Gastroesophageal sphincter (tissue), 4 donors: ENCODE data around the gene POLR1E. TPM values are rescaled to one million over a fixed set of nuclear protein-coding genes. Genes with fewer than 3 reads are reported as not detected.

Experiments
- ATAC-seq: fragments of 150-250 bp; one replicate; pipeline ENCODE4 v1.9.1; 2016; ENCODE audit warnings: mild to moderate bottlenecking, moderate library complexity
- H3K27ac ChIP-seq, 4 donors: fragments of 200-600 bp; sonication (generic) in 3 of 4; 1 replicate in 3 of 4; 2 replicates in 1 of 4; pipeline ENCODE4 v1.5.1; 2016 to 2019
- H3K27me3 ChIP-seq: fragments of 200-600 bp; sonication (generic); one replicate; pipeline ENCODE4 v1.5.1; 2019
- H3K36me3 ChIP-seq, 2 donors: fragments of 200-600 bp; sonication (generic); one replicate each; pipeline ENCODE4 v1.5.1; 2019; ENCODE audit warnings: control low read depth in 1 of 2
- H3K4me1 ChIP-seq, 3 donors: fragments of 200-600 bp; sonication (generic); 1 replicate in 2 of 3; 2 replicates in 1 of 3; pipeline ENCODE4 v1.5.1; 2016 to 2019; ENCODE audit warnings: control low read depth in 2 of 3
- H3K4me3 ChIP-seq, 2 donors: fragments of 200-600 bp; sonication (generic); one replicate each; pipeline ENCODE4 v1.5.1; 2019; ENCODE audit warnings: mild to moderate bottlenecking in 1 of 2, moderate library complexity in 1 of 2
- H3K9me3 ChIP-seq, 3 donors: fragments of 200-600 bp; sonication (generic); one replicate each; pipeline ENCODE4 v1.5.1; 2017 to 2019; ENCODE audit warnings: control low read depth in 2 of 3
- CTCF ChIP-seq, 4 experiments: fragments of 200-600 bp in 2 of 4; fragments of 450-650 bp in 2 of 4; sonication (generic) in 1 of 4; IDR thresholded peaks; one replicate each; pipeline ENCODE4 v1.5.1; 2017 to 2019; ENCODE audit warnings: antibody characterized with exemption in 4 of 4, mild to moderate bottlenecking in 2 of 4, moderate library complexity in 2 of 4
- EP300 ChIP-seq: sonication (generic); formaldehyde crosslinking; IDR thresholded peaks from one replicate; pipeline ENCODE4 v1.6.1; 2017; ENCODE audit warnings: antibody characterized with exemption, mild to moderate bottlenecking
- POLR2A ChIP-seq, 2 donors: fragments of 450-650 bp; IDR thresholded peaks; one replicate each; pipeline ENCODE4 v1.6.1; 2017; ENCODE audit warnings: antibody characterized with exemption in 2 of 2, mild to moderate bottlenecking in 2 of 2, moderate library complexity in 1 of 2
- POLR2AphosphoS5 ChIP-seq: sonication (generic); formaldehyde crosslinking; IDR thresholded peaks from one replicate; pipeline ENCODE4 v1.6.1; 2017; ENCODE audit warnings: antibody characterized with exemption
- WGBS, 2 donors: methylation state at CpG; one replicate each; pipeline ENCODE4 v1.1.5; 2018; ENCODE audit warnings: low coverage in 1 of 2; 5-methylcytosine and 5-hydroxymethylcytosine counted together
- total RNA-seq, 4 donors: library from RNA; depleted of rRNA; stranded (reverse); fragments of >200 nt; gene quantifications; one replicate each; pipeline ENCODE4 v1.1.0, GENCODE V29; 2016

POLR1E gene
- total RNA-seq, 4 donors from 2014 or later = 22.3 to 44.0 (median 25.4) TPM

GRCh38 chr9:37446401-37446800 is 39.3 kb upstream of the POLR1E start:
- no peak for TF ChIP-seq EP300
- no peak for TF ChIP-seq POLR2AphosphoS5
- TF ChIP-seq POLR2A (IDR thresholded peaks at IDR 0.05) = no peak
- TF ChIP-seq CTCF (IDR thresholded peaks at IDR 0.05) = no peak
- H3K4me3 ChIP-seq = no peak overlapping the region
- WGBS, 2 donors = 76 to 100% methylated on average over 1 to 3 of the region's 4 CpGs
- H3K4me1 ChIP-seq = peaks cover 0 to 55% (median 0%) of the 10 kb centered on the region in 3 donors
- no peaks in the 10 kb centered on the region for H3K9me3 ChIP-seq
- H3K27me3 ChIP-seq = no peaks in the 10 kb centered on the region
- ATAC-seq = no peak
- H3K36me3 ChIP-seq = peaks cover 0 to 17% of the 10 kb centered on the region in 2 donors
- H3K27ac ChIP-seq = no peak overlapping the region

GRCh38 chr9:37447111-37447510 is 38.6 kb upstream of the POLR1E start:
- ATAC-seq = no peak
- H3K36me3 ChIP-seq = peaks cover 0 to 10% of the 10 kb centered on the region in 2 donors
- no peak overlapping the region for H3K4me3 ChIP-seq
- peaks cover 0 to 58% (median 2%) of the 10 kb centered on the region in 3 donors for H3K4me1 ChIP-seq
- no peaks in the 10 kb centered on the region for H3K27me3 ChIP-seq
- H3K9me3 ChIP-seq = no peaks in the 10 kb centered on the region
- H3K27ac ChIP-seq = no peak overlapping the region
- TF ChIP-seq POLR2AphosphoS5 (no peak), EP300 (no peak), POLR2A (IDR thresholded peaks at IDR 0.05) (no peak), CTCF (IDR thresholded peaks at IDR 0.05) (no peak)

- Histone ChIP-seq H3K27me3 (no peaks in the 10 kb centered on the region), H3K4me1 (peaks cover 0 to 69% (median 5%) of the 10 kb centered on the region in 3 donors), H3K36me3 (peaks cover 0 to 6% of the 10 kb centered on the region in 2 donors), H3K27ac (no peak overlapping the region), H3K9me3 (no peaks in the 10 kb centered on the region), H3K4me3 (no peak overlapping the region)
- ATAC-seq = no peak
- WGBS, 2 donors = 66 to 83% methylated on average over 8 to 12 of the region's 12 CpGs
- TF ChIP-seq CTCF (IDR thresholded peaks at IDR 0.05) (no peak), EP300 (no peak), POLR2A (IDR thresholded peaks at IDR 0.05) (no peak), POLR2AphosphoS5 (no peak)
Observed at GRCh38 chr9:37449862-37450632, 35.7 kb upstream of the POLR1E start.

- H3K27me3 ChIP-seq = no peaks in the 10 kb centered on the region
- ATAC-seq = no peak
- H3K9me3 ChIP-seq = no peaks in the 10 kb centered on the region
- WGBS, 2 donors = 59 to 74% methylated on average over 3 of the region's 3 CpGs
- H3K27ac ChIP-seq = peak overlapping the region; percentile 22 to 68 (median 52)
- H3K36me3 ChIP-seq = peaks cover 0 to 6% of the 10 kb centered on the region in 2 donors
- peaks cover 0 to 70% (median 5%) of the 10 kb centered on the region in 3 donors for H3K4me1 ChIP-seq
- TF ChIP-seq POLR2AphosphoS5 = no peak
- no peak for TF ChIP-seq EP300
- H3K4me3 ChIP-seq = no peak overlapping the region
Observed at GRCh38 chr9:37451628-37452027, 34.1 kb upstream of the POLR1E start.

- peaks cover 0 to 64% (median 5%) of the 10 kb centered on the region in 3 donors for H3K4me1 ChIP-seq
- no peak overlapping the region for H3K4me3 ChIP-seq
- no peak for ATAC-seq
- H3K27me3 ChIP-seq = no peaks in the 10 kb centered on the region
- H3K9me3 ChIP-seq = no peaks in the 10 kb centered on the region
- TF ChIP-seq POLR2AphosphoS5 = no peak
- TF ChIP-seq EP300 = no peak
- TF ChIP-seq POLR2A (IDR thresholded peaks at IDR 0.05) = no peak
- TF ChIP-seq CTCF (IDR thresholded peaks at IDR 0.05) = no peak
- 83% methylated on average over 1 of the region's 1 CpG; no CpG with 5 or more reads in 1 of the 2 donors for WGBS, 2 donors
- H3K36me3 ChIP-seq = peaks cover 0 to 6% of the 10 kb centered on the region in 2 donors
- H3K27ac ChIP-seq = peak overlapping the region in 2 of 4 donors; percentile 22 to 68
Observed at GRCh38 chr9:37452611-37453010, 33.1 kb upstream of the POLR1E start.
